GM12801 (cell line): Measurements from ENCODE around the gene RRAGD.

Experiments used
- TF ChIP-seq, protein P1 (sequence below): IDR thresholded peaks from one replicate; pipeline ENCODE4 v1.5.1; 2011; ENCODE audit warnings: control low read depth; ENCODE audit not compliant: insufficient read length; ENCODE audit errors: extremely low read depth

The RRAGD gene

DNA sequence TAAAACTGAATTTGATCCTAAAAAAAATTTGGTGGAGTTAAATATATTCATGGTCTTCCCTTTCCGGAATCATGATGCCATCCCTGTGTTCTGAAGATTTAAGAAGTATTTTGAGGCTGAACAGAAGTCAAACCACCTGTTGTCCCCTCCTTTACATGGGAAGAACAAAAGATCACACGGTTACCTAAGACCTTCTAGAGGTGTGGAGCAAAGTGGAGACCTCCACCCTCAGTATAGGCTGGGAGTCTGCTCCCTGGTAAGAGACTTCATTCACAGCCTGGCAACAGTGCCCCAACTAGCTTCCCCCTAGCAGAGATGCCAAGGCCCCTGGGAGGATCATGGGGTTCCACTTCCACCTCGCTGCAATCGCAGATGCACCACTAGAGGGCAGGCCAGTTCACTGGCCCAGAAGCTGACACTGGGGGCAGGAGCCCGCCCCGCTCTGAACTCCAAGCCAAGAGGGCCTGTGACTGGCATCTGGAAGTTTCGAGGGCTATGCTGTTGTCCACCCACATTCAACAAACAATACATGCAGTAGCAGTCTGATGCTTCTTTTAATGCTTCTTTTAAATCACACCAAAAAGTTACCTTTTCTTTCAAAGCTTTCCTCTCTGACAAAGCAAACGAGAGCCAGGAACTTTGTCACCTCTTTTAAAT, 40.1 kb downstream of the RRAGD start:
- TF ChIP-seq, protein P1, sequence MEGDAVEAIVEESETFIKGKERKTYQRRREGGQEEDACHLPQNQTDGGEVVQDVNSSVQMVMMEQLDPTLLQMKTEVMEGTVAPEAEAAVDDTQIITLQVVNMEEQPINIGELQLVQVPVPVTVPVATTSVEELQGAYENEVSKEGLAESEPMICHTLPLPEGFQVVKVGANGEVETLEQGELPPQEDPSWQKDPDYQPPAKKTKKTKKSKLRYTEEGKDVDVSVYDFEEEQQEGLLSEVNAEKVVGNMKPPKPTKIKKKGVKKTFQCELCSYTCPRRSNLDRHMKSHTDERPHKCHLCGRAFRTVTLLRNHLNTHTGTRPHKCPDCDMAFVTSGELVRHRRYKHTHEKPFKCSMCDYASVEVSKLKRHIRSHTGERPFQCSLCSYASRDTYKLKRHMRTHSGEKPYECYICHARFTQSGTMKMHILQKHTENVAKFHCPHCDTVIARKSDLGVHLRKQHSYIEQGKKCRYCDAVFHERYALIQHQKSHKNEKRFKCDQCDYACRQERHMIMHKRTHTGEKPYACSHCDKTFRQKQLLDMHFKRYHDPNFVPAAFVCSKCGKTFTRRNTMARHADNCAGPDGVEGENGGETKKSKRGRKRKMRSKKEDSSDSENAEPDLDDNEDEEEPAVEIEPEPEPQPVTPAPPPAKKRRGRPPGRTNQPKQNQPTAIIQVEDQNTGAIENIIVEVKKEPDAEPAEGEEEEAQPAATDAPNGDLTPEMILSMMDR: peak; percentile 91

DNA sequence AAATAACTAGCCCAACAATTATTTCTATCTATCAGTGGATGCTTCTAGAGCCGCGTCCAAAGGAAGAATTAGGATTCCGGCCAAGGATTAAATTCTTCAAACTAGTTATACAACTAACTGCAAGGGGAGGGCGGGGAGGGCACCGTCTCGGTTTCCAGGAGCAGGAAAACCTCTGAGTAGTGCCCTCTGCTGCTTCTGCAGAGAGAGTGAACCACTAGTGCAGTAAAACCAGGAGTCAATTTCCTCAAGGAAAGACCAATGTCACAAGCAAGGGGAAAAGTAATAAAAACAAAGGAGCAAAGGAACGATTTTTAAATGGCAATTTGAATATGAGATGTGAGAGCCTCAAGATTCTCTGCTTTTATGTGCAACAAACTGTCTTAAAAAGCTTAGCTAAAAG, 43.1 kb downstream of the RRAGD start:
- TF ChIP-seq, protein P1: no peak

DNA sequence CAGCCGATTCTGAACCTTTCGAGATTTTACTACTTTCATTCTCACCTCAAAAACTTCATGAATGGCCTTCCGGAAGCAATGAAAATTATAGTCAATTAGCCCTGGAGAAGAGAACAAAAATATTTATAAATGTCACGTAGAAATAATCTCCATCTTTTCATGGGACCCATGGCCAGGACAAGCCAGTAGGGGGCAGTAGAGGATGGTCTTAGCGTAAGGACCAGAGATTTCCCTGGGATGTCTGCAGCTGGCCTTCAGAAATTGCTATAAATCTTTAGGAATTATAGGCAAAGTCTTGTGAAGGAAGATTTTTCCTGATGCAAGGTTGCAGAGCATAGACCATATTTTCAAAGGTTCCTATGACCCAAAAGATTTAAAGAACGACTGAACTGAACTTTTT, 44.0 kb downstream of the RRAGD start:
- TF ChIP-seq, protein P1: peak; percentile 90

DNA sequence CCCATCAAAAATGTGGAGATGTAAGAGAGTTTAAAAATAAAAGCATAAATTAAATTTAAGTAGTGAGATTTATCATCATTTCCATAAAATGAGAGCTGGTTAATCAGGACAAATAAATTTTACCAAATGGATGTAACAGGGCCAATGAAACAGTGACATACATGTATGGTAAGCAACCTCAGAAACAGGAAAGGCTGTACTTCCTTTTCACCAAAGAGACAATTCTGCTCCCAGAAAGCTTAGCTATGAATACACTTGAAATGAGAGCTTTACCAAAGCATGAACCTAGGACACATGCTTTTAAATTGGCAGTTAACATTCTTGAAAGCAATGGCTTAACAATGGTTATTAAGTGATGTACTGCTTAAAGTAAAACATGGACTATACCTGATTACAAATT, 47.5 kb downstream of the RRAGD start:
- TF ChIP-seq, protein P1: no peak

DNA sequence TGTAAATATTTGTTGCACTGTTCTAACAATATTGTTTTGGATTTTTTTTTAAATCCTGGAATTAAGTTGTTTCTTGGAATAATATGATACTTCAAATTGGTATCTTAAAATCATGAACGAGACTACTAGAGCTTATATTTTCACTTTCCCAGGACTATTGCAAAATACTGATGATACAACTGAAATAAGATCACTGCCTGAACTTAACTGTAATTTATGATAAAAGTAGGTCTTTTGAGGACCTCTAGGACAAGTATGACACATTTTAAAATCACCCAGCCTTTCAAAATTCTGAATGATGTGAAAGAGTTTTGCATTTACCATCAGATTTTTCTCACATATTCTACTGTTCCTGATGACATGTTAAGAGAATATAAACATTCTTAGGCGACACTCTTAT, 50.9 kb downstream of the RRAGD start:
- TF ChIP-seq, protein P1: no peak

DNA sequence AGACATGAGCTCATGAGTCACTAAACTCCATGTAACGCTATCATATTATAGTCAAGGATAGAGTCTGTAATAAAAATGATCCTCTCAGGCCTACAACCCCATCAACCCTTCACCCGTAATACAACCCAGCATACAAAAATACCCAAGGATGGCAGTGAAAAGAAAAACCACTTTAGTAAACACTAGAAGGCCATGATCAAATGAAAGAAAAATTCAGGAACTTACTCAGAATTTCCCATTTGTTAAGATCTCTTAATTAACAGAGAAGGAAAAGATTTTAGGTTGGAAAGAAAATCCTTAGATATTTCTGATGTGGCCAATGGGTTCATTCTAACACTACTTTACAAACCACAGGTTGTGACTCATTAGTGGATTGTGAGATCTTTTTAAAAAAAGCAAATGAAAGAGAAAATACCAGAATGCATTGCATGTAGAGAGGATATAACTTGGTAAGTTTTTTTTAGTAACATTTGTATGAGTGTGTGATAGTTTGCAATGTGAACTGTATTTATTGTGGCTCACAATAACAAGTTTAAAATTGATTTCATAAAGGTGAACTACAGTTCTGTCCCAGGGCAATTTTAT, 51.6 kb downstream of the RRAGD start:
- TF ChIP-seq, protein P1: no peak

DNA sequence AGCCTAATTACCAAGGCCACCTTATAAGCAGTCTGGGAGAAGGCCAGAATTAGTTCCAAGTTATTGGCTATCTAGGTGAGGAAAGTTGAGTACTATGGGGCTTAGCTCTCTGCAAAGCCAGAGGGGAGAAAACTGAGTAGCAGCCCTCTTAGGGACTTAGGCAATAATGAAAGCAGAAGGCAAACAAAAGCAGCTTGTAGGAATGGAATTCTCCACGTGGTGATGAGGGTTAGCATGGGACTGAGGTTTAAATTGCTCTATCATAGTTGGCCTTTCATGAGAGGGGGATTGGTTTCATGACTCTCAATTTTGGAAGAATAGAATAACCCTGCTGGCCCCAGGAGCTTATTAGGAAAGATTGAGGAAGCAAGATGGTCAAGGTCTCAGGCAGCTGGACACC, 52.5 kb downstream of the RRAGD start:
- TF ChIP-seq, protein P1: no peak
